ENCODE measurements around the gene COPG2. TPM values are rescaled to one million over a fixed set of nuclear protein-coding genes. Genes with fewer than 3 reads are reported as not detected.

The COPG2 gene
- polyA plus RNA-seq, 1 donor, result 44.1 TPM

DNA sequence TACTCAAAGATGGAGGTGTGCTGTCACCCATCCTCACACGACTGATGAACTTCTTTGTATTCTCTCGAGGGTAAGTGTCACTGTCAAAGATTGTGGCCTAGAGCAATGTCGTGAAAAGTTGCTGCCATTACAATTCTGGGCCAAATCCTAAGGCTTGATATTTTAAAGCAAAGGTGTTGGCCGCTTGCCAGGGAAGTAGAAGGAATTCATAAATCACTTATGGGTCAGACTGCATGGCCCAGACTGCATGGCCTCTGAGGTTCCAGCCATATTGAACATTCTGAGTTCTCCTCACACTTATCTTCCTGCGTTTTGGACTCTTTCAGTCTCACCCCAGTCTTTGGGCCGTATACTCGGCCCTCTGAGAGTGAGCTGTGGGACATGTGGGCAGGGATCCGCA is 168.1 kb downstream of the COPG2 start:
- no peak for DNase-seq (ENCODE audit: low read depth)

DNA sequence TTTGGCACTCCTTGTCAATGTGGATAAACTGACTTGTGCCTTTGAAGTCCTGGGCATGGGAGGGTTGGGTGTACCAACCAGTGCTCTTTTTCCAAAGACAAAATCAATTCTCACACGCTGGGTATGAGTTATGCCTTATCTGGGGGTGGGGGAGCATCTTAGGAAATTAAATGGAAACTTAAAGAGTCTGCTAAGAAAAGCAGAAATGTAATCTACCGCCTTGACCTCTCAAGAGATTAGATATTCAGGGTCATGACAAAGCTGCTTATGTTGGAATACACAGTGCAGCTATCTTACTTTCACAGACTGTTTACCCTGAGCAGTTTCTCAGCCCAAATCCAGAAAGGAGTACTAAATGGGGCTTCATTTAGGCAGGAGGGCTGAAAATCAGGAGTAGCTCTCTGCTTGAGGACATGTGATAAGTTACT is 174.1 kb downstream of the COPG2 start:
- DNase-seq (ENCODE audit: low read depth), result no peak

DNA sequence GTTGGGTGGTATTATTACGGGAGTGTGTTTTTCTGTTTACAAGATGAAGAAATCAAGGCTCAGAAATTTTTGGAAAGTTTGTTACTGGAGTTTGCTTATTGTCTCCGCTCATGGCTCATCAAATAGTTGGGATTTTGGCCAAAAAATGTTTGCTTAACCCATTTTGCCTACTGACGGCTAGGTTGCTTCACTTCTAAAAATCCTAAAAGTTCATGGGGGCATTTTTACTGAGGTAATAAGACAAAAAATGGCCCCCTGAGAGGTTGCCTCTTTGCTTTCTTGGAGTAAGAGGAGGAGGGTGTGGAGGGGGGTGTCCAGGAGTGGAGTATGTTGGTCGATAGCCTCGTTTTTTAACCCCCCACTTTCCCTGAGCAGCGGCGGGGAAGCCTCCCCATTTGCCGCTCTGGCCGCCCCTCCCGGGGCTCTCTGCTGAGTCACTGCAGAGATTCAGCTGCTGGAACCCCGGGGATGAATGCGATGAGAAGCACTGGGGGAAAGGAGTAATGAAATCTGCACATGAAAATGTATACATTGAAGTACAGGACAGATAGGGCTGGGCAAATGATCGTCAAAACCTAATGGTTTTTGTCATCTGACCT is 175.2 kb downstream of the COPG2 start:
- DNase-seq (ENCODE audit: low read depth), result no peak

DNA sequence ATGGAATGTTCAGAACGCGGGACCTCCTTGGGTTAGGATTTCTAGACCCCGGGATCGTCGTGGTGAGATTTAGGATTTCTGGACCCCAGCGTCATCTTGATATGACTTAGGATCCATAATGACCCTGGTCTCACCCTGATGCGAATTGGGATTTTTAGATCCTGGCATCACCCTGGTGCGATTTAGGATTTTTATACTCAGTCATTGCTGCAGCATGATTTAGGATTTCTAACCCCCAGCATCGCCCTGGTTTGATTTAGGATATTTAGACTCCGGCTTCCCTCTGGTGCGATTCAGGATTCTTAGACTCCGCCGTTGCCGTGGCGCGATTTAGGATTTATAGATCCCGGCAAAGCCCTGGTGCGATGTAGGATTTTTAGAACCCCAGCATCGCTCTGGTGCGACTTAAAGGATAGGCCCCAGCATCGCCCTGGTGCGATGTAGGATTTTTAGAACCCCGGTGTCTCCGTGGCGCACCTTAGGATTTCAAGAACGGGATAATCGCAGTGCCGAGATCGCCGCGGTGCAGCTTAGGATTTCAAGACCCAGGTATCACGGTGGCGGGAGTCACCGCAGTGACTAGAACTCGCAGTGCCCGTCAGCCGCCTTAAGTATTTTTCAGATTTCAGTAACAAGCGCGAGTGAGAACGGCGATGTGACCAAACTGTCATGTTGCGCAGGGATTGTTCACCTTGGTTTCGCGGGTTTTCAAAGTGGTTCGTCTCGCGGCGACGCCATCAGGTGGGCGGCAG is 175.8 kb downstream of the COPG2 start:
- DNase-seq (ENCODE audit: low read depth), result no peak

GRCh38 chr7:130491841-130492522 is 176.6 kb downstream of the COPG2 start, which contains the start of gene MEST:
Gene MEST, plus strand, starts transcription at chr7:130492085. Its CDS starts 229 bp downstream, at chr7:130492314.
- DNase-seq (ENCODE audit: low read depth), result no peak

GRCh38 chr7:130490888-130491804 is 177.4 kb downstream of the COPG2 start:
- no peak for DNase-seq (ENCODE audit: low read depth)

DNA sequence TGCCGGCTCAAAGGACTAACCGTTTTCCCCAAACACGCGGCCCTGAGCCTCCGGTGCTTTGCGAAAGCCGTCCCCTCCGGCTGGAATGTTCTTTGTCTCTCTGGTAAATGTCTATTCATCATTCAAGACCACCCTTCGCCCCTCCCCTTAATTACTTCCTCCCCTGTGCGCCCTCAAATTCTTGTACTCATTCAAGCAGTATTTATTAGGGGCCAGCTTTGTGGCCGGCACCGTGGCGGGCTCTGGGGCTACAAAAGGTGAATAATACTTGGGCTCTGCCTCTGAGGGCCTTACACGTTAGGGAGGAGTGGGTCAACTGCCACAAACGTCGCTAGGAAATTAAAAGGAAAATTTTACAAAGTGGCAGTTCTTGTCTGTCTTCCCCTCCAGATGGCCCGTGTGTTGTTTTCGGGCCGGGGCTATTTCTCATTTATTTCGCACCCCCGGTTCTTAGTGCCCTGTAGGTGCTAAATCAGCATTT is 178.2 kb downstream of the COPG2 start:
- no peak for DNase-seq (ENCODE audit: low read depth)

DNA sequence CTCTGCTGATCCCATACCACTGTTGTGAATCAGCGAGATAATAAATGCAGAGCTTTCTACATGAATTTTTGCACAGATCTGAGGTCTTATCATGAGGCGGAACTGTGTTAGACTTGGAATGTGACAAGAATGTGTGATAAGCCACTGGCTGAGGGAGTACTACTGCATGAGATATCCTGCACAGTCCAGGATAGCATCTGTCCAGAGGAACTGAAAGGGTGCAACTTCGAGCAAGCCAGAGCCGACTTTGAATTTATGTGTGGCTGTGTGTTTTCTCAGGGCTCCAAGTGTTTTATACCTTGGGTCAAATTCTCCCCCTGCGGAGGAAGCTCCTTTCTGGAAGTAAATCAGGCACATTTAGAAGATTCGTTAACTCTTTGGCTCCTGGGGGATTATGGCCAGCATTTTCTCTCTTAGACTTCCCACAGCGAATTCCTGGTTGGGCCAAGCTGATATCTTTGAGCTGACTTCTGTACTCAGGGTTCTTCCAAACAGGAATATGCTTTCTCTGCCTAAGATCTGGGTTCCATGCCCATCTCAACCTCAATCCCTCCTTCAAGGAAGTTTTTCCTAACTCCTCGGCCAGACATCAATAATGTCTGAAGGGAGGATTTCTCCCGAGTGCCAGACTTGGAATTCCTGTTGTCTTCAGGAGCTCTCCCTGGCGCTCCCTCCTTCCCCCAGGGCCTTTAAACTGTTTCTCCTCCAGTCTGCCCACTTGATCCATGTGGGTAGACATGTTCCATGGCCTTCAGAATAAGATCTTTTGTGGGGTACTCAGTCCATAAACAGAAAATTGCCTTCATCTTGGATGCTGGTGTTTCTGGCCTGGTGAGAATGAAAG is 179.2 kb downstream of the COPG2 start:
- no peak for DNase-seq (ENCODE audit: low read depth)

GRCh38 chr7:130488392-130489139 is 180.0 kb downstream of the COPG2 start:
- no peak for DNase-seq (ENCODE audit: low read depth)

- DNase-seq (ENCODE audit: low read depth), result no peak
Observed at GRCh38 chr7:130486954-130487436, 181.6 kb downstream of the COPG2 start.

GRCh38 chr7:130486114-130486953 is 182.2 kb downstream of the COPG2 start:
- DNase-seq (ENCODE audit: low read depth), result no peak

DNA sequence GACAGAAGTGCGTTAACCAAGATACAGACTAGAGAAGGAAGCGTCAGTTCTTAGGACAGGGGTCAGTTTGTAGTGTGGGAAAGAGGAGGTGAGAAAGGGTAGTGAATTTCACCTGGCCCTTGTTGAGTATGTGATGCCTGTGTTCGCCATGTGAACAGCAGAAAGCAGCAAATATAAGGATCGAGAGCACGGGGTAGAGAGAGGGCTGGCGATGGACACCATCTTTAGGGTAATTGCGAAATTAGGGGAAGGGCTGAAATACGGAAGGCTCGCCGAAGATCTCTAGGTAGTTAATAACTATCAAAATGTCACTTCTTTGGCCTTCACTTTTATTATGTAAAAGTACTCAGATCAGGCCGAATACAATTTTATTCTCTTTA is 182.8 kb downstream of the COPG2 start:
- DNase-seq (ENCODE audit: low read depth), result no peak

DNA sequence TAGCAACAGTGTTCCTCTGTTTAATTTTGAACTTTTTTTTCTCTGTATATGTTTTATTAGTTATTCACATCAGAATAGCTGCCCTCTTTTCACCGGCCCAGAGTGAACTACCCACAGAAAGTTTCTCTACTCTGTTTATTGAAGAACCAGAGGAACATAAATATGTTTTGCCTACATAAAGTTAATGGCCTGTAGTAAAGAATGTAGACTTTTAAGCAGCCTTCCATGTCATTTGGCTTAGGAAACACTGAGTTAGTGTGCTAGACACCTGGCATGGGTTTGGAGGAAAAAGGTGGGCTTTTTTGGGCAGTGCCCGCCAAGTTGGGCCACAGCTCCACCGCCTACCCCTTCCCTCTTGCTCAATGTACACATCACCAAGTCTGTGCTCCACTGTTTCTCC is 185.5 kb downstream of the COPG2 start:
- DNase-seq (ENCODE audit: low read depth), result no peak

- no peak for DNase-seq (ENCODE audit: low read depth)
Observed at GRCh38 chr7:130481898-130482297, 186.7 kb downstream of the COPG2 start.

- no peak for DNase-seq (ENCODE audit: low read depth)
Observed at GRCh38 chr7:130479716-130480400, 188.7 kb downstream of the COPG2 start.

GRCh38 chr7:130478991-130479390 is 189.6 kb downstream of the COPG2 start:
- DNase-seq (ENCODE audit: low read depth), result no peak

- peak; percentile 62 for DNase-seq (ENCODE audit: low read depth)
Observed at GRCh38 chr7:130476297-130477150, 192.0 kb downstream of the COPG2 start.
